T-helper 2 cell treated with Interferon-gamma antibody and Interleukin-4, amounts not matched to agents 100 ng/mL and 5 ng/mL, for 36 hours (primary cell): Measurements from ENCODE around the gene MEX3C. TPM values are rescaled to one million over a fixed set of nuclear protein-coding genes. Genes with fewer than 3 reads are reported as not detected.

ENCODE experiments used
- intact Hi-C: fragments of 100-400 bp; cut with micrococcal nuclease; formaldehyde crosslinking; loops from one replicate; pipeline ENCODE4 v1.15.1; 2023
- total RNA-seq: library from RNA; stranded (reverse); gene quantifications from 2 replicates; pipeline ENCODE4 v1.2.3, GENCODE V29; 2022

Gene MEX3C
- total RNA-seq, 1 donor from 2014 or later = 41.3 TPM

- intact Hi-C loops = no loop called here
Observed at GRCh38 chr18:51157215-51157614, 40.3 kb downstream of the MEX3C start.

- intact Hi-C loops = loop anchor here (1.0 kb wide), 1 partner anchor 15 kb away; no protein-coding TSS in a partner anchor
Observed at GRCh38 chr18:51154431-51155063, 42.9 kb downstream of the MEX3C start.

DNA sequence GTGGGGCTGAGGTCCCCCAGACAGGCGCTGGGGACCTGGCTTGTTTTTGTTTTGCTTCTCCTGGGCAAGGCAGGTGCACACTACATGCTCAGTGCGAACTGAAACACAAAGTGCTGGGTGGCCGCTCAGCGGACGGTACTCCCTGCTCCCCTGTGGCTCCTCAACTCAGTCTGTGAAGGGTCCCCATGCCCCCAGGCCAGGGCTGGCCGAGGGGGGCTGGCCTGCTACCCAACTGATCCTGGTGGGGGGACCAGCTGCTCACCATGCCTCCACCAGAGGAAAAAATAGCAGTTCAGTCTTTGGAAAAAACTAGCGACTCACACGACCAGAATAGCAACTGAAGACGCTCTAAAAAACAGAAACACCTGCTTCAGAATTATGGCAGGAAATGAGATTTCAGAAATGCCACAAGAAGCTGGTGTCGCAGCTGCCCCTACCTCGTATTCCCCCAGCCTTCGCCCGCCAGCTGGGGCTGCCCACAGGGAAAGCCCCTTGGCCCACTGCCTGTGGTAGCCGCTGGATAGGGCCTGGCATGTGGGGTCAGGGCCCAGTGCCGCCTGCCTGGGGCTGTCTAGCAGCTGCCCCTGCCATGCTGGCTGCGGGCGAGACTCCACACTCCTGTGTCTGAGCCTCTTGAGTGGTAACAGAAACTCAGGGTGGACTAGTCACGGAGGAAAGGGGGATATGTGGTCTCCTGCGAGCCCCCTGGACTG, 43.7 kb downstream of the MEX3C start:
- intact Hi-C loops = loop anchor here (1.0 to 2.0 kb wide), 3 partner anchors 15 to 275 kb away; partner anchors contain the start of genes ME2 and SMAD4

DNA sequence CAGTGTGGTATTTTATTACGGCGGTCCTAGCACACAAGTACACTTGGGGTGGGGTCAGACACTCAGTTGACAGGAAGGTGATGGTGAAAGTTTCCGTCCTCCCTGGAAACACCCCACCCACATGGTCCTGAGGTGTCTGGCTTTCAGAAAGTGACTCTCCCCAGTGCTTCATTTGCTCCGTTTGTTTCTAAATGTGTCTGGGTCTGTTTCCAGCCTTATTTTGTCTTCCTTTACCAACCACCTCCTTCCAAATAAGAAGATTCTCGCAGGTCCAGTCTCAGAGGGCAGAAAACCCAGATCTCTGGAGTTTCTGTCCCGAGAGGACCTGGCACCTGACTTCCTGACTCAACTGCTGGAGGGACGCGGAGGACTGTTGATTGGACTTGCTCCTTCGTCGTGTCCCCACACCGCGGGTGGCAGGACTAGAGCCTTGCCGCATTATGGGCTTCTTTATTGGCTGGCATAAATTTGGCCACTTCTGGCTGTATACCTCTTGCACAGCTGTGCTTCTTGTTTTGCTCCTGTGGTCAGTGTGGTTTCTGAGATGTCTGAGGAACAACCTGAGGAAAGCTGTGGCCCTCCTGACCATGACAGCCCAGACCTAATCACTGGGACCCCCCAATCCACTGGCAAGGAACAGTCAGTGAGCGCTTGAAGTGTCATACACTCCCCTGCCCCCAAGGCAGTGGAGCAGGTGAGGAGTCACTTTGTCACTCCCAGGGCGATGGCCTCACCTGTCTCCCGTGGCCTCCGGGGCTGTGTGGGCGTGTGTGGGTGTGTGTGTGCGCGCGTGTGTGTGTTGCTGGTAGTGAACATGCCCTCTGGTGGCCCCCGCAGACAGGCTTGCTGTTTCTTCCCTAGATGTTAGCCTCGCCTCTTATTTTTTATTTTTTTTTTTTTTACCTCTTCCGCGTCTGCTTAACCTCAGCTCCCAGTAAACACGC, 45.6 kb downstream of the MEX3C start:
- intact Hi-C loops = loop anchor here (1.0 to 2.0 kb wide), 3 partner anchors 43 to 273 kb away; partner anchors contain the start of genes ME2 and SMAD4

GRCh38 chr18:51151185-51151567, 46.3 kb downstream of the MEX3C start:
- intact Hi-C loops = no loop called here

GRCh38 chr18:51150113-51150700, 47.3 kb downstream of the MEX3C start:
- intact Hi-C loops = no loop called here

- intact Hi-C loops = no loop called here
Observed at GRCh38 chr18:51149670-51150069, 47.8 kb downstream of the MEX3C start.

- intact Hi-C loops = no loop called here
Observed at GRCh38 chr18:51146909-51147308, 50.6 kb downstream of the MEX3C start.

GRCh38 chr18:51138936-51139335, 58.5 kb downstream of the MEX3C start:
- intact Hi-C loops = no loop called here

DNA sequence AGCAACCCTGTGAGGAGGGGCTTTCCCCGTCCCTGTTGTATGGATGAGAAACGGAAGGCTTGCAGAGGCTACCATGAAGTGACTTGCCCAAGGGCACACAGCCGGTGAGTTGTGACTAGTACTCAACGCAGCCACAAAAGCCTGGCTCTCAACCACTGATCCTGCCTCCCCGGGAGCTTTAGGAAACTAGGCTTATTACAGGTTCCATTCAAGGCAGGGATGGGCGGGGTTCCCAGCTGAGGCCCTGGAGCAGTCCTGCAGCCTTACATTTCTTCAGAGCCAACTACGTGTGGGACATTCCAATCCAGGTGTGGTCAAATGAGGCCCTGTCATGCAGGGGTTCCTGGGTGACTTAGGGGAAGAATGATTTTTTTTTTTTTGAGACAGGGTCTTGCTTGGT, 59.6 kb downstream of the MEX3C start:
- intact Hi-C loops = no loop called here

DNA sequence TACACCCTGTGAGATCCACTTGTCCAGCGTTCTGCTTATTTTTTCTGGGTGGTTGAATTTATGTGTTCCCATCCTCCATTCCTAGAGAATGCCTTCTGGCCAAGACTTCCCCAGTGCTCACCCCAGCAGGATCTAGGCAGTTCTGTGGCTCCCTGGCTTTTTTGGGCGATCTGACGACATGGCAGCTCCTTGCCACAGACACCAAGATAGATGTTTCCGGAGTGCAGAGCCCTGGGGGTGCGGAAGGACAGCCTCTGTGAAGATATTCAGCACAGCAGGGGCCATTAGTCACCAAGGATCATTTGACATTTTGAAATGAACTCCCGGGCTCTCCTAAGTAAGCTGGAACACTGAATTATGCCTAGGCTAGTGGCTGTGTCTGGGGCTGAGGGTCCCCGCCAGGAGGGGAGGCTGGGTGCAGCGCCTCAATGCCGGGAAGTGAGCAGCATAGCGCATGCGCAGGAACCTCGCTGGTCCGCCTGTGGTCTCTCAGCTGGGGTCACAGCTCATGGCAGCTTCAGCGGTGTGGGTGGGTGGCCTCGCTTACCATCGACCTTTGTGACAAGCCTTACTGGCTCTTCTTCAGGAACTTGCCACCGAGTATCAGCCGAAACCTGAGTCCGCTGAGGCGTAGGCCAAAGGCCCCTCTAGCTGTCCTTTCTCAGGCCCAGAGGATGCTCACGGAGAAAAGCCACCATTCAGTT, 60.3 kb downstream of the MEX3C start:
- intact Hi-C loops = no loop called here

DNA sequence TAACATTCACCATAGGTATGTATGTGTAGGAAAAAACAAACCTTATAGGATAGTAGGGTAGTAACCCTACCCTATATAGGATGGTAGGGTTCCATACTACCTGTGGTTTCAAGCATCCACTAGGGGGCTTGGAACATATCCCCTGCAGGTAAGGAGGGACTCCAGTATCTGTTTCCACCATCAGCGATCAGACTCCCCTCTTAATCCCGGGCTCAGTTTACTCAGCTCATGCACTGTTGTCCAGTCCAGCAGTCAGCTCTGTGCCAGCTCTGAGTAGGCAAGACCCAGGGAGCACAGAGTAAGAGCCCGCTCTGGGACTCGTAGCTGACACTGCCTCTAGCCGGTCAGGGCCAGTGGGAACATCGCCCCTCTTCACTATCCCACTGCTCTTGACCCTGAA, 61.7 kb downstream of the MEX3C start:
- intact Hi-C loops = no loop called here

DNA sequence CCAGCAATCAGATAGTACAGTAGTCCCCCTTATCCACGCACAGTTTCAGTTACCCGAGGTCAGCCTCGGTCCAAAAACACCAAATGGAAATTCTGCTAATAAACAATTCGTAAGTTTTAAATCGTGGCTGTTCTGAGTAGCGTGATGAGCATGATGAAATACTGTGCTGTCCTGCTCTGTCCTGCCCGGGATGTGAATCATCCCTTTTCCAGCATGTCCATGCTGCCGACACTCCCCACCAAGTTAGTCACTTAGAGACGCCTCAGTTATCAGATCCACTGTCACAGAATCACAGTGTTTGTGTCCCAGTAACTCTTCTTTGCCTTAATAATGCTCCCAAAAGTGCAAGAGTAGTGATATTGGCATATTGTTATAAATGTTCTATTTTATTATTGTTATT, 62.1 kb downstream of the MEX3C start:
- intact Hi-C loops = no loop called here

- intact Hi-C loops = no loop called here
Observed at GRCh38 chr18:51134721-51135120, 62.8 kb downstream of the MEX3C start.

DNA sequence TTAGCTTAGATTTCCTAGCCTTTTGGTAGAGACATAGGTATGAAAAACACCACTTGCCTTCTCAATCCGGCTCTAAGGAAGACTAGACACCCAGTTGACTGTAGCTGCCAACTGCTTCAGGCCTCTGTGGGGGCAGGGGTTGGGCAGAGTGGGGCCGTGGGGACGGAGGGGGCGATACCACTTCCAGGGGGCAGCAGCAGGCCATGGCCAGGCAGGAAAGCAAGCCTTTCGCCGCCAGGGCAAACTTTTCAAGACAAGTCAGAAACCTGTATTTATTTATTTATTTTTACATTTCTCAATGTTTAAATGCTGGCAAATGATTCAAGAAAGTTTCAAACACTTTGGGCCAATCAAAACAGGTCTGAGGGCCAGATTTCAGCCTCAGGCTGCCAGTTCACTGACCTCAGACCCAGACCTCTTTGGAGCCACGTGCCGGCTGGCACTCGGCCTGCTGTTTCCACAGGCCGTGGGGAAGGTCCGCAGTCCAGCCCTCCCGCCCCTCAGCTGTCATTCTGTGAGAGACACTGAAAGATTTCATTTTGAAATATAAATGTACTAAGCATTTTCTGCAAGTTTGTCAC, 63.8 kb downstream of the MEX3C start:
- intact Hi-C loops = no loop called here

GRCh38 chr18:51132256-51132935, 65.1 kb downstream of the MEX3C start:
- intact Hi-C loops = no loop called here

DNA sequence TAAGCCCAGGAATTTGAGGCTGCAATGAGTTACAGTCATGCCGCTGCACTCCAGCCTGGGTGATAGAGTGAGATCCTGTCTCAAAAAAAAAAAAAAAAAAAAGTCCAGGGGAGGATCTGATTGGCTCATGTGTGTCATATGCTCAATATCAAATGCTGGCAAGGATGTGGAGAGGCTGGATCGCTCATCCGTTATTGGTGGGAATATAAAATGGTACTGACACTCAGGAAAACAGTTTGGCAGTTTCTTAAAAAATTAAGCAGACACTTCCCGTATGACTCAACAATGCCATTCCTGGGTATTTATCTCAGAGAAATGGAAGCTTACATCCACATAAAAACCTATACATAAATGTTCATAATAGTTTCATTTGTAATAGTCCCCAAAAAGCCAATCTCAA, 68.9 kb downstream of the MEX3C start:
- intact Hi-C loops = loop anchor here (10.0 kb wide), 1 partner anchor 146 kb away; no protein-coding TSS in a partner anchor

- intact Hi-C loops = loop anchor here (10.0 kb wide), 1 partner anchor 147 kb away; no protein-coding TSS in a partner anchor
Observed at GRCh38 chr18:51127664-51128063, 69.8 kb downstream of the MEX3C start.

DNA sequence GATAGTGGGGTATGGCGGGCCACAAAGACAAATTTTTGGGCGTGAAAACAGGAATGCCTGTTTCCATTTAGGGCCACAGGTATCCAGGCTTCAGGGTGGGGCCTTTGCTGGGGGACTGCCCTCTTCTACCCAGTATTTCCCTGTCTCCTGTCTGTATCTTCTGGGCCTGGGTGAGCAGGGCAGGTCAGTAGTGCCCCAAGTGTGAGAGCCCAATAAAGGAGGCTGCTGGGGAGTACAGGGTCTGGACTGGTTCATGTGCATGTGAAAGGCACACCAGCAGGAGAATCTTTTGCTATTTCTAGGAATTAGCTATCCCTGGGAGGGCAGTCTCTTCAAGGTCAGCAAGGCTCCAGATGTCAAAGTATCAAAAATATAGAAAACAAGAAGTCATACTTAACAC, 71.5 kb downstream of the MEX3C start:
- intact Hi-C loops = loop anchor here (10.0 kb wide), 1 partner anchor 149 kb away; no protein-coding TSS in a partner anchor
